AG04450 (cell line): ENCODE measurements around the gene DENND1B. TPM values are rescaled to one million over a fixed set of nuclear protein-coding genes. Genes with fewer than 3 reads are reported as not detected.
"Not testable (repeated sequence)": the region's sequence is repeated elsewhere in the genome, so short reads cannot be mapped to it uniquely, and the experiment has no call there.

Experiments
- CTCF ChIA-PET: fragments of 300-600, 350-600 bp; formaldehyde crosslinking; extraction: SDS; loops from one replicate; lab custom pipeline; 2022; ENCODE audit warnings: antibody characterized with exemption, inconsistent platforms; lab: Charles Lee
- POLR2A ChIA-PET: fragments of 350-600 bp; formaldehyde crosslinking; extraction: SDS; loops from one replicate; lab custom pipeline; 2021; ENCODE audit warnings: antibody characterized with exemption, inconsistent platforms; lab: Yijun Ruan, JAX
- DNase-seq: peaks from one replicate; pipeline ENCODE4 v3.0.0-alpha.2; 2011; ENCODE audit warnings: low read depth, low spot score
- H3K27ac ChIP-seq: one replicate; pipeline ENCODE4 v1.5.1; 2012; ENCODE audit warnings: low read depth, low read length, control low read depth
- H3K27me3 ChIP-seq: one replicate; pipeline ENCODE4 v1.6.0; 2012; ENCODE audit warnings: low read length; ENCODE audit not compliant: control insufficient read depth, insufficient read depth
- H3K4me3 ChIP-seq: 2 replicates; pipeline ENCODE4 v1.5.1; 2011; ENCODE audit warnings: mild to moderate bottlenecking, low read depth, low read length, control low read depth
- H3K9me3 ChIP-seq: 2 replicates; pipeline ENCODE4 v1.5.1; 2012; ENCODE audit warnings: low read length; ENCODE audit not compliant: control insufficient read depth, insufficient read depth
- polyA plus RNA-seq: library from polyadenylated mRNA; depleted of rRNA; stranded (reverse); fragments of >200 nt; gene quantifications from 2 replicates; pipeline ENCODE4 v1.2.3, GENCODE V29; 2011
- TF ChIP-seq, protein P1 (sequence below): IDR thresholded peaks from 2 replicates; pipeline ENCODE4 v1.5.1; 2011; ENCODE audit warnings: low read depth, low read length, control low read depth, inconsistent platforms

The DENND1B gene
- polyA plus RNA-seq, 1 experiment = 17.7 TPM

DNA sequence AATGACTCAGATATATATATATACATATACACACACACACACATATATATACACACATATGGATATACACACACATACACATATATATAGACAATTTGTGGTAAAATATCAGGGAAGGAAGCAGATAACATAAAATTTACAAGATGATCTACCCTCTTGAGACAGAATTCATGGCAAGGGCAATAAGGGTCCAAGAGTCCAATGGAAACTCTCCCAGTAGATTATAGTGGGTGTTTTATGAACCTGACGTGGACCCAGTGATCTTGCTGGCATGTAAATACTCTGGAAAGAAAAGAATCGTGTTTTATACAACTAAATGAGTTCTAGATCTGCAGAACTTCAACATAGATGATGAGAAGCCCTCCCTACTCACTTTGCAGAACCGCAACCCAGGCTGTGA lies 49.3 kb downstream of the DENND1B start:
- ChIA-PET POLR2A (no interaction called here), CTCF (no interaction called here)
- DNase-seq = no peak
- TF ChIP-seq, protein P1, sequence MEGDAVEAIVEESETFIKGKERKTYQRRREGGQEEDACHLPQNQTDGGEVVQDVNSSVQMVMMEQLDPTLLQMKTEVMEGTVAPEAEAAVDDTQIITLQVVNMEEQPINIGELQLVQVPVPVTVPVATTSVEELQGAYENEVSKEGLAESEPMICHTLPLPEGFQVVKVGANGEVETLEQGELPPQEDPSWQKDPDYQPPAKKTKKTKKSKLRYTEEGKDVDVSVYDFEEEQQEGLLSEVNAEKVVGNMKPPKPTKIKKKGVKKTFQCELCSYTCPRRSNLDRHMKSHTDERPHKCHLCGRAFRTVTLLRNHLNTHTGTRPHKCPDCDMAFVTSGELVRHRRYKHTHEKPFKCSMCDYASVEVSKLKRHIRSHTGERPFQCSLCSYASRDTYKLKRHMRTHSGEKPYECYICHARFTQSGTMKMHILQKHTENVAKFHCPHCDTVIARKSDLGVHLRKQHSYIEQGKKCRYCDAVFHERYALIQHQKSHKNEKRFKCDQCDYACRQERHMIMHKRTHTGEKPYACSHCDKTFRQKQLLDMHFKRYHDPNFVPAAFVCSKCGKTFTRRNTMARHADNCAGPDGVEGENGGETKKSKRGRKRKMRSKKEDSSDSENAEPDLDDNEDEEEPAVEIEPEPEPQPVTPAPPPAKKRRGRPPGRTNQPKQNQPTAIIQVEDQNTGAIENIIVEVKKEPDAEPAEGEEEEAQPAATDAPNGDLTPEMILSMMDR = no peak
- no peaks in the 10 kb centered on the region for H3K27me3 ChIP-seq
- H3K27ac ChIP-seq = no peak overlapping the region
- peaks cover 4% of the 10 kb centered on the region for H3K9me3 ChIP-seq
- H3K4me3 ChIP-seq = no peak overlapping the region

DNA sequence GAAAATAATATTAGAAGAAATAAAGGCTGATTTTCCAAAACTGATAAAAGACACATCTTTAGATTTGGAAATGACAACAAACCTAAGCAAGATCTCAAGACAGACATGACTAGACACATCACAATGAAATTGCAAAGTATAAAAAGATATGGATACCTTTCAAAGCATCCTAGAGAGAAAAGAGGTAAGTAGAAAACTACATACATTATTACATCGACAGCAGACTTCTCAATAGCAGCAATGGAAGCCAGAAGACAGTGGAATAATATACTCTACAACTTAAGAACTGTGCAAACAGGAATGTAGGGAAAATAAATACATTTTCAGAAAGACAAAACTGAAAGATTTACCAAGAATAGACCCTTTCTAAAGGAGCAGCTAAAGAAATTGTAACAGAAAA lies 50.2 kb downstream of the DENND1B start:
- no peak for DNase-seq
- ChIA-PET POLR2A (no interaction called here), CTCF (no interaction called here)
- TF ChIP-seq, protein P1 = no peak
- H3K27ac ChIP-seq = no peak overlapping the region
- H3K4me3 ChIP-seq = no peak overlapping the region
- peaks cover 4% of the 10 kb centered on the region for H3K9me3 ChIP-seq
- no peaks in the 10 kb centered on the region for H3K27me3 ChIP-seq

DNA sequence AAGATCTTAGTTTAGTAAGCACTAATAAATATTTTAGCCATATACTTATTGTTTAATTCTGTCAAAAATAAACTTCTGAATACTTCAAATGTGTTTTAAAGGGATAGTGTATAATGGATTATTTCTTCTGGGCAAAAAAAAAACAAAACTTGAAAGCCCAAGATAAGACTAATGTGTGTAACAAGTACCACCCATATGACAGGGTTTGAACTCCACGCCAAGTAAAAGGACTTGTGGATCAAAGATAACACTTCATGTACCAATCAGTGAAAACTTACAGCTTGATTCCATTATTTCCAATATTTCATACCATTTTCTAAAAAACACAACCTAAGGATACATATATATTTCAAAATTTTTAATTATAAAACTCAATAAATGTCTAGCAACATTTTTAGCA lies 59.5 kb downstream of the DENND1B start:
- CTCF ChIA-PET = interaction anchor here (1.1 kb wide), 1 partner anchor 154 kb away, joined by 4 read pairs; no protein-coding TSS in a partner anchor
- H3K27me3 ChIP-seq = no peaks in the 10 kb centered on the region
- POLR2A ChIA-PET = no interaction called here

DNA sequence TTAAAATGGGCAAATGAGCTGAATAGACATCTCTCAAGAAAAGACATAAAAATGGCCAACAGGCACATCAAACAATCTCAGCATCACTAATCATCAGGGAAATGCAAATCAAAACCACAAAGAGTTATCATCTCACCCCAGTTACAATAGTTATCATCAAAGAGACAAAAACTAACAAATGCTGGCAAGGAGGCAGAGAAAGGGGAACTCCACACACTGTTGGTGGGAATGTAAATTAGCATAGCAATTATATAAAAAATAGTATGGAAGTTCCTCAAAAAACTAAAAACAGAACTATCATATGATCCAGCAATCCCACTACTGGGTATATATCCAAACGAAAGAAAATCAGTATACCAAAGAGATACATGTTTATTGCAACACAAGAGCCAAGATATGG lies 68.7 kb downstream of the DENND1B start:
- Histone ChIP-seq H3K4me3 (no peak overlapping the region), H3K27ac (no peak overlapping the region), H3K9me3 (no peaks in the 10 kb centered on the region), H3K27me3 (no peaks in the 10 kb centered on the region)
- DNase-seq = no peak
- TF ChIP-seq, protein P1 = no peak
- ChIA-PET POLR2A (no interaction called here), CTCF (interaction anchor here (0.6 to 1.1 kb wide), 2 partner anchors 83 to 162 kb away, joined by 3 to 4 read pairs; no protein-coding TSS in a partner anchor)

More for the DNA sequence above, 59.5 kb downstream of the DENND1B start:
- Histone ChIP-seq H3K27ac (no peak overlapping the region), H3K4me3 (no peak overlapping the region), H3K9me3 (no peaks in the 10 kb centered on the region)
- no peak for DNase-seq
- TF ChIP-seq, protein P1 = no peak

DNA sequence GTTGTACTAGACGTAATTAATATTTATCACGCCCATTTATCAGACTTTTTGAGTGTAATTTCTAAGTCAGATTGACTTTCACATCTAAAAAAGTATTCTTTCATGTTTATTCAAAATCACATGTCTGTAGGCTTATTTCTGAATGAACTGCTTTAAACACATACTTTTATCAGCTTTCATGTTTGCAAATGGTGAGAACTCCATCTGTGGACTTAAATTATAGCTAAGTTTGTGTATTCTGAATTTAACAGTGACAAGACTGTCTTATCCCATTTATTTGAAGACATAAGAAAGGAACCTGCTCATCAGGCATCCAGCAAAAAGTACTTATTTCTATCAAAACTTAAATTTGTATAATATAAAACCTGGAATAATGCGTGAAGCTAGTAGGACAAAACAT lies 69.3 kb downstream of the DENND1B start:
- DNase-seq = no peak
- Histone ChIP-seq H3K9me3 (no peaks in the 10 kb centered on the region; the same call in 1 of the 2 replicates), H3K4me3 (no peak overlapping the region), H3K27me3 (no peaks in the 10 kb centered on the region), H3K27ac (no peak overlapping the region)
- TF ChIP-seq, protein P1 = no peak
- ChIA-PET POLR2A (no interaction called here), CTCF (interaction anchor here (0.6 kb wide), 1 partner anchor 84 kb away, joined by 4 read pairs; no protein-coding TSS in a partner anchor)

DNA sequence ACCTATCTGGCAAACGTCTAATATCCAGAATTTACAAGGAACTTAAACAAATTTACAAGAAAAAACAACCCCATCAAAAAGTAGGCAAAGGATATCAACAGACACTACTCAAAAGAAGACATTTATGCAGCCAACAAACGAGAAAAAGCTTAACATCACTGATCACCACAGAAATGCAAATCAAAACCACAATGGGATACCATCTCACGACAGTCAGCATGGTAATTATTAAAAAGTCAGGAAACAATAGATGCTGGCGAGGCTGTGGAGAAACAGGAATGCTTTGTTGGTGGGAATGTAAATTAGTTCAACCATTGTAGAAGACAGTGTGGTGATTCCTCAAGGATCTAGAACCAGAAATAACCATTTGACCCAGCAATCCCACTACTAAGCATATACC lies 74.6 kb downstream of the DENND1B start:
- H3K9me3 ChIP-seq = not testable (repeated sequence)

More for the DNA sequence above, 74.6 kb downstream of the DENND1B start:
- H3K27me3 ChIP-seq, POLR2A ChIA-PET, CTCF ChIA-PET, DNase-seq, H3K4me3 ChIP-seq, H3K27ac ChIP-seq: not testable (repeated sequence)
